HG03280 (cell line): ENCODE results near the gene PUS1.

Experiments
- ATAC-seq: cut with Tn5 transposase; IDR thresholded peaks from one replicate; pipeline ENCODE4 v1.9.1; 2021; ENCODE audit warnings: mild to moderate bottlenecking, moderate library complexity; ENCODE audit not compliant: unreplicated experiment

PUS1 gene

GRCh38 chr12:131915823-131916222 lies 13.3 kb upstream of the PUS1 start:
- ATAC-seq = no peak

- no peak for ATAC-seq
Observed at GRCh38 chr12:131916306-131917138, 12.6 kb upstream of the PUS1 start.

DNA sequence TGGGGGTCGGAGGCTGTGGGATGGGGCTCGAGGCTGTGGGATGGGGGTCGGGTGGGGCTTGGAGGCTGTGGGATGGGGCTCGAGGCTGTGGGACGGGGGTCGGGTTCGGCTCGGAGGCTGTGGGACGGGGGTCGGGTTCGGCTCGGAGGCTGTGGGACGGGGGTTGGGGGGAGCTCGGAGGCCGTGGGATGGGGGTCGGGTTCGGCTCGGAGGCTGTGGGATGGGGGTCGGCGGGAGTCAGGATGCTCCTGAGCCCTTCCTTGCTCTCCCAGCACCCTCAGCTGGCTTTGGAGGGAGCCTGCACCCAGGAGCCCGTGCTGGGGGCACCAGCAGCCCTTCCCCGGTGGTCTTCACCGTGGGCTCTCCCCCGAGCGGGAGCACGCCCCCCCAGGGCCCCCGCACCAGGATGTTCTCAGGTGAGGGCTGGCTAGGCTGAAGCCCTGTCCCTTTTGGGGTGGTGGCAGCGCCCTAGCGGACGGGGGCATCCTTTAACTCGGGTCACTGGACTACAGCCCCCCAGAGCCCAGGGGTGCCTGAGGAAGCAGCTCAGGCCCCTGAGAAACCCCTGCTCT lies 11.9 kb upstream of the PUS1 start:
- no peak for ATAC-seq

GRCh38 chr12:131917711-131918306 lies 11.3 kb upstream of the PUS1 start:
- ATAC-seq = no peak

- no peak for ATAC-seq
Observed at GRCh38 chr12:131918311-131919050, 10.6 kb upstream of the PUS1 start.

GRCh38 chr12:131919051-131919347 lies 10.1 kb upstream of the PUS1 start:
- no peak for ATAC-seq

DNA sequence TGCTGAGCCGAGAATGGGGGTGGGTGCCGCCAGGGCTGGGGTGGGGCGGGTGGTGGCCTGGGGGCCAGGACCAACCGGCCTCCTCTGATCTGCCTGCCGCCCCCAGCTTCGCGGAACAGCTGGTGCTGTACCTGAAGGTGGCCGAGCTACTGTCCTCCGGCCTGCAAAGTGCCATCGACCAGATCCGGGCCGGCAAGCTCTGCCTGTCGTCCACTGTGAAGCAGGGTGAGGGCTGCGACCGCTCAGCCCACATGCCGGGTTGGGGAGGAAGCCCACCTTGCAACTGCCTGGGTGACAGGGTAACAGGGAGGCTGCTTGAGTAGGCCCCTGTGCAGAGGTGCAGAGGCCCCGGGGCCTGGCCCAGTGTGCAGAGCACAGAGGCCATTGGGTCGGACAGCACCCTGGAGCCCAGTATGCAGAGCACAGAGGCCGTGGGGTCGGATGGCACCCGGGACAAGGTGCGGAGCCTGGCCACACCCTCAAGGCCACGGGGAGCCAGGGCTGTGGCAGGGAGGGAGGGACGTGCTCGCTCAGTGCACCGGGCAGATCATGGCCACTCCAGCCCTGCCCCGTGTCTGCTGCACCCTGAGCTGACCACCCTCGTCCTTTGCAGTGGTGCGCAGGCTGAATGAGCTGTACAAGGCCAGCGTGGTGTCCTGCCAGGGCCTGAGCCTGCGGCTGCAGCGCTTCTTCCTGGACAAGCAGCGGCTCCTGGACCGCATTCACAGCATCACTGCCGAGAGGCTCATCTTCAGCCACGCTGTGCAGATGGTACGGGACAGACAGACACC lies 9.5 kb upstream of the PUS1 start:
- ATAC-seq = no peak

GRCh38 chr12:131920157-131920508 lies 8.9 kb upstream of the PUS1 start:
- ATAC-seq = no peak

GRCh38 chr12:131920902-131921840 lies 7.9 kb upstream of the PUS1 start:
- no peak for ATAC-seq

- ATAC-seq = no peak
Observed at GRCh38 chr12:131921866-131922769, 7.0 kb upstream of the PUS1 start.

DNA sequence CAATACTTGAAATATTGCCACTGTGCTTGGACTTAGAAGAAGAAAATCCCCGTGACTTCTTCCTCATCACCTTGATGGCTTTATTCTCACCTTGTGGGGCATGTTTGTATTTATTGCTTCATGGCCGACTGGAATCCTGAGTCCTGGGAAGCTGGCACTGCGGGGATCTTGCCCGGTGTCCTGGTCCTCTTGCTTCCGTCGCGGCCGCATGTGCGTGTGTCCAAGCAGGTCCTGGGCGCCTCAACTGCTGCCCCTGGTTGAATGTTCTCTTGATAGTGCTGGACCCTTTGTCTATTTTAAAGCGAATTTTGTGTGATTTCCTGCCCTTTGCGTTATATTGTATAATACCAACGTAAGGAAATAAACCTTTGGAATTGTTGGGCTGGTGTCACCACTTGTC lies 6.3 kb upstream of the PUS1 start:
- no peak for ATAC-seq

DNA sequence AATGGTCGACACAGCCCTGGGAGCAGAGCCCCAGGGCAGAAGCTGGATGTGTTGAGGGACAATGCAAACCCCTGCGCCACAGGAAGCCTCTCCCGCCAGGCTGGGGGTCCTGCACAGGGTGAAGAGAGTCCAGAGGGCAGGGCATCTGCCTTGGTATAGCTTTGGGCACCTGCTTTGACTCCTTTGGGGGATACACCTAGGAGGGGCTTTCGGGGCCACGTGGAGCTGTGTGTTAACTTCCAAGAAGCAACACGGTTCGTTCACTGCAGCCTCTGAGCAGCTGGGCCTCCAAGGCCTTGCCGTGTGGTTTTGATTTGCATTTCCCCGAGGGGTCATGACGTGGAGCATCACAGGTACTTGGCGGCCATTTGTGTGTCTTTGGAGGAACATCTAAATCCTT lies 5.8 kb upstream of the PUS1 start:
- peak; percentile 83 for ATAC-seq

- no peak for ATAC-seq
Observed at GRCh38 chr12:131927110-131928079, 1.7 kb upstream of the PUS1 start.

- no peak for ATAC-seq
Observed at GRCh38 chr12:131928080-131928710, 881 bp upstream of the PUS1 start.

- peak; percentile 3 for ATAC-seq
Observed at GRCh38 chr12:131929581-131930456, 743 bp downstream of the PUS1 start.

DNA sequence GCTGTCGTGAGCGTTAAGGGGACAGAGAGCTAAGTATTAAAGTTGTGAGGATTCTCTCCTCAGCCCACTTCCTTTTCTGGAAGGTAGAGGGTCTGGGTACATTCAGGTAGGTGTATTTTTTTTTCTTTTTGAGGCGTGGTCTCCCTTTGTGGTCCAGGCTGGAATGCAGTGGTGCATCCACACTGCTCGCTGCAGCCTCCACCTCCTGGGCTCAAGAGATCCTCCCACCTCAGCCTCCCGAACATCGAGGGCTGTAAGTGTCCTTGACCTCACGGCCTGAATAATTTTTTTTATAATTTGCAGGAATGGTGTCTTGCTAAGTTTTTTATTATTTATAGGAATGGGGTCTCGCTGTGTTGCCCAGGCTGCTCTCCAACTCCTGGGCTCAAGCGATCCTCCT lies 1.4 kb downstream of the PUS1 start:
- ATAC-seq = no peak
